Kidney (tissue), 14 donors: ENCODE data around the gene FLNB. TPM values are rescaled to one million over a fixed set of nuclear protein-coding genes. Genes with fewer than 3 reads are reported as not detected.

Source experiments
- DNase-seq, 5 donors: peaks; one replicate each; pipeline ENCODE4 v3.0.0-alpha.2; 2013 to 2020
- FAIRE-seq: peaks from 2 replicates; lab custom pipeline; 2012; peaks lifted over from hg19 to GRCh38; lab: Jason Lieb, UNC
- H3K27ac ChIP-seq, 2 donors: one replicate each; pipeline ENCODE4 v1.7.0; 2013; ENCODE audit warnings: low read depth in 2 of 2, low read length in 2 of 2, inconsistent platforms in 1 of 2
- H3K27me3 ChIP-seq: one replicate; pipeline ENCODE4 v1.7.1; 2013; ENCODE audit warnings: low read length, inconsistent platforms; ENCODE audit not compliant: control insufficient read depth, insufficient read depth
- H3K36me3 ChIP-seq, 3 donors: one replicate each; pipeline versions ENCODE4 v1.7.0 to v1.7.1; 2013; ENCODE audit warnings: low read length in 3 of 3, control low read depth in 1 of 3, inconsistent platforms in 1 of 3; ENCODE audit not compliant: insufficient read depth in 3 of 3, control insufficient read depth in 2 of 3
- H3K4me1 ChIP-seq, 3 donors: one replicate each; pipeline versions ENCODE4 v1.7.0 to v1.7.1; 2013; ENCODE audit warnings: low read length in 3 of 3, inconsistent platforms in 1 of 3, low read depth in 1 of 3; ENCODE audit not compliant: control insufficient read depth in 2 of 3, insufficient read depth in 2 of 3
- H3K4me3 ChIP-seq, 3 donors: one replicate each; pipeline versions ENCODE4 v1.7.0 to v1.8.1; 2013; ENCODE audit warnings: low read length in 3 of 3, control low read depth in 1 of 3, inconsistent platforms in 1 of 3
- H3K9ac ChIP-seq, 3 donors: one replicate each; pipeline versions ENCODE4 v1.7.0 to v1.7.1; 2013; ENCODE audit warnings: low read length in 3 of 3, control low read depth in 1 of 3, inconsistent platforms in 1 of 3
- H3K9me3 ChIP-seq, 3 donors: one replicate each; pipeline versions ENCODE4 v1.7.0 to v1.7.1; 2013; ENCODE audit warnings: low read length in 3 of 3, control low read depth in 1 of 3, inconsistent platforms in 1 of 3; ENCODE audit not compliant: control insufficient read depth in 2 of 3, insufficient read depth in 1 of 3
- intact Hi-C: fragments of 100-400 bp; cut with DNase I; formaldehyde crosslinking; loops from one replicate; pipeline ENCODE4 v1.11.1; 2022
- polyA plus RNA-seq: library from polyadenylated mRNA; stranded (reverse); fragments of 350-450 nt; fragmentation: Illumina TruSeq; extraction: RNeasy Lipid Tissue Mini Kit (QIAGEN cat#74804); gene quantifications from one replicate; pipeline ENCODE4 v1.2.3, GENCODE V29; 2014; ENCODE audit warnings: low read depth, low replicate concordance; ENCODE audit not compliant: insufficient read depth
- total RNA-seq: library from RNA; stranded (reverse); fragmentation: NEBNext Ultra II Directional; extraction: Animal tissue kit (Norgen Biotek cat#: 25700); gene quantifications from one replicate; pipeline ENCODE4 v1.2.1, GENCODE V29; 2021
- TF ChIP-seq, protein P1 (sequence below): IDR thresholded peaks from 3 replicates; pipeline ENCODE4 v1.5.1; 2012; ENCODE audit warnings: mild to moderate bottlenecking, moderate library complexity, borderline replicate concordance; ENCODE audit not compliant: insufficient read depth; ENCODE audit errors: extremely low read depth
- donor health status: control.
- donor health status: control.
- donor health status: control.
- donor health status: control.
- donor health status: control.
- donor health status: DM: yes; HTN: yes; CAD: no.
- donor health status: Normal renal cell carcinoma (clear cell type).

FLNB gene
- total and polyA plus RNA-seq, 2 donors from 2014 or later: 115 to 216 TPM

DNA sequence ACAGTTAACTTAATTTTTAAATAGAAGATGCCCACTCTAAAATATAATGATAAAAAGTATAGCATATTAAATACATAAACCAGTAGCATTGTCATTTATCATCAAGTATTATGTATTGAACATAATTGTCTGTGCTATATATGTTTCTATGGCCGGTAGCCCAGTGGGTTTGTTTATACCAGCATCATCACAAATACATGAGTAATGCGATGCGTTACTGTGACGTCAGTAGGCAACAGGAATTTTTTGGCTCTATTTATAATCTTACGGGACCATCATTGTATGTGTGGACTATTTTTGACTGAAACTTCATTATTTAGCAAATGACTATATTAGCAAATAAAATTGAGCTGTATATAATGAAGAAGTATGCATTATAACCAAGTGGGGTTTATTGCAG lies 82.1 kb downstream of the FLNB start:
- Histone ChIP-seq H3K36me3 (peaks cover 0 to 2% (median 0%) of the 10 kb centered on the region in 3 donors), H3K27me3 (no peaks in the 10 kb centered on the region), H3K9me3 (no peaks in the 10 kb centered on the region), H3K27ac (no peak overlapping the region), H3K4me3 (no peak overlapping the region), H3K4me1 (peaks cover 0 to 3% (median 0%) of the 10 kb centered on the region in 3 donors), H3K9ac (no peak overlapping the region)
- DNase-seq (no peak), FAIRE-seq (no peak)
- TF ChIP-seq, protein P1, sequence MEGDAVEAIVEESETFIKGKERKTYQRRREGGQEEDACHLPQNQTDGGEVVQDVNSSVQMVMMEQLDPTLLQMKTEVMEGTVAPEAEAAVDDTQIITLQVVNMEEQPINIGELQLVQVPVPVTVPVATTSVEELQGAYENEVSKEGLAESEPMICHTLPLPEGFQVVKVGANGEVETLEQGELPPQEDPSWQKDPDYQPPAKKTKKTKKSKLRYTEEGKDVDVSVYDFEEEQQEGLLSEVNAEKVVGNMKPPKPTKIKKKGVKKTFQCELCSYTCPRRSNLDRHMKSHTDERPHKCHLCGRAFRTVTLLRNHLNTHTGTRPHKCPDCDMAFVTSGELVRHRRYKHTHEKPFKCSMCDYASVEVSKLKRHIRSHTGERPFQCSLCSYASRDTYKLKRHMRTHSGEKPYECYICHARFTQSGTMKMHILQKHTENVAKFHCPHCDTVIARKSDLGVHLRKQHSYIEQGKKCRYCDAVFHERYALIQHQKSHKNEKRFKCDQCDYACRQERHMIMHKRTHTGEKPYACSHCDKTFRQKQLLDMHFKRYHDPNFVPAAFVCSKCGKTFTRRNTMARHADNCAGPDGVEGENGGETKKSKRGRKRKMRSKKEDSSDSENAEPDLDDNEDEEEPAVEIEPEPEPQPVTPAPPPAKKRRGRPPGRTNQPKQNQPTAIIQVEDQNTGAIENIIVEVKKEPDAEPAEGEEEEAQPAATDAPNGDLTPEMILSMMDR: no peak
- intact Hi-C loops: no loop called here

DNA sequence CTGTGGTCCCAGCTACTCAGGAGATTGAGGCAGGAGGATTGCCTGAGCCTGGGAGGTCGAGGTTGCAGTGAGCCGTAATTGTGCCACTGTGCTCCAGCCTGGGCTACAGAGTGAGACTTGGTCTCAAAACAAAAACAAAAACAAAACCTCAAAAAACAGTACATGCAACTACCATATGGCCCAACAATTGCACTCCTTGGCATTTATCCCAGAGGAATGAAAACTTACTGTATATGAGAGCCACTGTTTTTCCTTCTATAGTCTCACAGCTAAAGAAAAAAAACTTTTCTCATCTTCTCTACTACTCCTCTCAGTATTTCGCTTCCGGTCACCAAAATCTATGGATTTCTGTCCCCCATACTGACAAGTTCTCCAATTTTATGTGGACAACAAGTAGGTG lies 84.3 kb downstream of the FLNB start:
- no peak for DNase-seq
- Histone ChIP-seq H3K4me1 (peaks cover 0 to 3% (median 0%) of the 10 kb centered on the region in 3 donors), H3K9me3 (no peaks in the 10 kb centered on the region), H3K27ac (no peak overlapping the region), H3K9ac (no peak overlapping the region), H3K27me3 (no peaks in the 10 kb centered on the region), H3K4me3 (no peak overlapping the region), H3K36me3 (peaks cover 0 to 17% (median 10%) of the 10 kb centered on the region in 3 donors)
- no peak for FAIRE-seq
- TF ChIP-seq, protein P1: no peak
- intact Hi-C loops: no loop called here

DNA sequence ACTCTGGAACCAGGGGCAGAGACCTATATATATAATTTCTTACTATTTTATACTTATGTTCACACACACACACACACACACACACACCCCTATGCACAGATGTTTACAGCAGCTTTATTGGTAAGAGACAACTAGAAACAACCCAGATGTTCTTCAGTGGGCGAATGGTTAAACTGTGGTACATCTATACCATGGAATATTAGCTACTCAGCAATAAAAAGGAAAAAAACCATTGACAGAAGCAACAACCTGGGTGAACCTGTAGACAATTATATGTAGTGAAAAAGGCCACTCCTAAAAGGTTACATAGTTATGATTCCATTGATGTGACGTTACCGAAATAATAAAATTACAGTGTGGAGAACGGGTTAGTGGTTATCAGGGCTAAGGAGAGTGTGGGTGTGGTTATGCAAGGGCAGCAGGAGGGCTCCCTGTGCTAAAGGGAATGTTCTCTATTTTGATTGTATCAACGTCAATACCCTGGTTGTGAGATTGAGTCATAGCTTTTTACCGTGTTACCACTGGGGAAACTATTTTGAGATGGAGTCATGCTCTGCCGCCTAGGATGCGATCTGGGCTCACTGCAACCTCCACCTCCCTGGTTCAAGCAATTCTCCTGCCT lies 85.5 kb downstream of the FLNB start:
- H3K36me3 ChIP-seq: peaks cover 1 to 25% (median 12%) of the 10 kb centered on the region in 3 donors
- FAIRE-seq: no peak
- H3K27ac ChIP-seq: no peak overlapping the region

More for the DNA sequence above, 85.5 kb downstream of the FLNB start:
- no peak overlapping the region for H3K9ac ChIP-seq
- H3K4me1 ChIP-seq: peaks cover 0 to under 1% (median 0%) of the 10 kb centered on the region in 3 donors
- intact Hi-C loops: no loop called here
- H3K27me3 ChIP-seq: no peaks in the 10 kb centered on the region
- H3K9me3 ChIP-seq: no peaks in the 10 kb centered on the region
- TF ChIP-seq, protein P1: no peak
- DNase-seq: no peak
- no peak overlapping the region for H3K4me3 ChIP-seq
